Measurements from ENCODE around the gene KIF21A. TPM values are rescaled to one million over a fixed set of nuclear protein-coding genes. Genes with fewer than 3 reads are reported as not detected.

Gene KIF21A
- total and polyA plus RNA-seq, 2 experiments from 2014 or later: 25.0 to 55.1 TPM

GRCh38 chr12:39375206-39375808 lies 67.6 kb downstream of the KIF21A start:
- H3K4me1 ChIP-seq (ENCODE audit: insufficient read depth): no peaks in the 10 kb centered on the region
- no peaks in the 10 kb centered on the region for H3K27me3 ChIP-seq
- peaks cover 24% of the 10 kb centered on the region for H3K79me2 ChIP-seq
- no peaks in the 10 kb centered on the region for H3K9me3 ChIP-seq (ENCODE audit: low read depth)
- no peak overlapping the region for H3K4me2 ChIP-seq
- no peak overlapping the region for H3K4me3 ChIP-seq
- WGBS (ENCODE audit: low lambda C conversion rate, missing lambda C conversion rate): 69% methylated on average over 2 of the region's 2 CpGs
- no peak overlapping the region for H3K27ac ChIP-seq
- no peaks in the 10 kb centered on the region for H3K36me3 ChIP-seq (replicated peaks; ENCODE audit: insufficient read depth, low read depth)
- no peak overlapping the region for H2AFZ ChIP-seq
- no peaks in the 10 kb centered on the region for H4K20me1 ChIP-seq (ENCODE audit: insufficient read depth, poor library complexity, severe bottlenecking)
- TF ChIP-seq EZH2phosphoT487 (IDR thresholded peaks at IDR 0.05; ENCODE audit: low read depth, severe bottlenecking, unreplicated experiment): no peak
- TF ChIP-seq, protein P1, sequence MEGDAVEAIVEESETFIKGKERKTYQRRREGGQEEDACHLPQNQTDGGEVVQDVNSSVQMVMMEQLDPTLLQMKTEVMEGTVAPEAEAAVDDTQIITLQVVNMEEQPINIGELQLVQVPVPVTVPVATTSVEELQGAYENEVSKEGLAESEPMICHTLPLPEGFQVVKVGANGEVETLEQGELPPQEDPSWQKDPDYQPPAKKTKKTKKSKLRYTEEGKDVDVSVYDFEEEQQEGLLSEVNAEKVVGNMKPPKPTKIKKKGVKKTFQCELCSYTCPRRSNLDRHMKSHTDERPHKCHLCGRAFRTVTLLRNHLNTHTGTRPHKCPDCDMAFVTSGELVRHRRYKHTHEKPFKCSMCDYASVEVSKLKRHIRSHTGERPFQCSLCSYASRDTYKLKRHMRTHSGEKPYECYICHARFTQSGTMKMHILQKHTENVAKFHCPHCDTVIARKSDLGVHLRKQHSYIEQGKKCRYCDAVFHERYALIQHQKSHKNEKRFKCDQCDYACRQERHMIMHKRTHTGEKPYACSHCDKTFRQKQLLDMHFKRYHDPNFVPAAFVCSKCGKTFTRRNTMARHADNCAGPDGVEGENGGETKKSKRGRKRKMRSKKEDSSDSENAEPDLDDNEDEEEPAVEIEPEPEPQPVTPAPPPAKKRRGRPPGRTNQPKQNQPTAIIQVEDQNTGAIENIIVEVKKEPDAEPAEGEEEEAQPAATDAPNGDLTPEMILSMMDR (IDR thresholded peaks at IDR 0.05; ENCODE audit: poor library complexity): no peak
- TF ChIP-seq EZH2 (IDR thresholded peaks at IDR 0.05; ENCODE audit: borderline replicate concordance): no peak
- DNase-seq (ENCODE audit: low spot score): no peak
- no peaks in the 10 kb centered on the region for H3K9me2 ChIP-seq (replicated peaks; ENCODE audit: insufficient read depth)

- no peak for DNase-seq (ENCODE audit: low spot score)
- Histone ChIP-seq H3K4me1 (ENCODE audit: insufficient read depth) (no peaks in the 10 kb centered on the region), H3K79me2 (peaks cover 19% of the 10 kb centered on the region), H3K36me3 (replicated peaks; ENCODE audit: insufficient read depth, low read depth) (no peaks in the 10 kb centered on the region), H2AFZ (no peak overlapping the region), H3K9me2 (replicated peaks; ENCODE audit: insufficient read depth) (no peaks in the 10 kb centered on the region), H3K9me3 (ENCODE audit: low read depth) (no peaks in the 10 kb centered on the region), H4K20me1 (ENCODE audit: insufficient read depth, poor library complexity, severe bottlenecking) (no peaks in the 10 kb centered on the region), H3K27me3 (no peaks in the 10 kb centered on the region), H3K4me3 (no peak overlapping the region), H3K4me2 (no peak overlapping the region), H3K27ac (no peak overlapping the region)
- TF ChIP-seq EZH2phosphoT487 (IDR thresholded peaks at IDR 0.05; ENCODE audit: low read depth, severe bottlenecking, unreplicated experiment): no peak
- TF ChIP-seq EZH2 (IDR thresholded peaks at IDR 0.05; ENCODE audit: borderline replicate concordance): no peak
- TF ChIP-seq, protein P1 (IDR thresholded peaks at IDR 0.05; ENCODE audit: poor library complexity): no peak
- WGBS (ENCODE audit: low lambda C conversion rate, missing lambda C conversion rate): 75% methylated on average over 2 of the region's 2 CpGs
Measured at GRCh38 chr12:39372929-39373328, 70.0 kb downstream of the KIF21A start.

GRCh38 chr12:39372204-39372925 lies 70.6 kb downstream of the KIF21A start:
- Histone ChIP-seq H3K36me3 (replicated peaks; ENCODE audit: insufficient read depth, low read depth) (no peaks in the 10 kb centered on the region), H3K79me2 (peaks cover 14% of the 10 kb centered on the region), H3K4me2 (no peak overlapping the region), H3K27me3 (no peaks in the 10 kb centered on the region), H3K4me1 (ENCODE audit: insufficient read depth) (no peaks in the 10 kb centered on the region), H3K9me2 (replicated peaks; ENCODE audit: insufficient read depth) (no peaks in the 10 kb centered on the region), H3K4me3 (no peak overlapping the region), H4K20me1 (ENCODE audit: insufficient read depth, poor library complexity, severe bottlenecking) (no peaks in the 10 kb centered on the region), H3K27ac (no peak overlapping the region), H3K9me3 (ENCODE audit: low read depth) (no peaks in the 10 kb centered on the region), H2AFZ (no peak overlapping the region)
- no peak for DNase-seq (ENCODE audit: low spot score)
- TF ChIP-seq EZH2 (IDR thresholded peaks at IDR 0.05; ENCODE audit: borderline replicate concordance): no peak
- TF ChIP-seq, protein P1 (IDR thresholded peaks at IDR 0.05; ENCODE audit: poor library complexity): no peak
- no peak for TF ChIP-seq EZH2phosphoT487 (IDR thresholded peaks at IDR 0.05; ENCODE audit: low read depth, severe bottlenecking, unreplicated experiment)
- 90% methylated on average over 2 of the region's 2 CpGs for WGBS (ENCODE audit: low lambda C conversion rate, missing lambda C conversion rate)
